GM12872 (cell line): Measurements from ENCODE around the gene AGAP1.

Source experiments
- CTCF ChIP-seq: IDR thresholded peaks from 3 replicates; pipeline ENCODE4 v1.5.1; 2011; ENCODE audit warnings: low read depth, mild to moderate bottlenecking, low read length, moderate library complexity; ENCODE audit not compliant: insufficient read depth

Gene AGAP1

DNA sequence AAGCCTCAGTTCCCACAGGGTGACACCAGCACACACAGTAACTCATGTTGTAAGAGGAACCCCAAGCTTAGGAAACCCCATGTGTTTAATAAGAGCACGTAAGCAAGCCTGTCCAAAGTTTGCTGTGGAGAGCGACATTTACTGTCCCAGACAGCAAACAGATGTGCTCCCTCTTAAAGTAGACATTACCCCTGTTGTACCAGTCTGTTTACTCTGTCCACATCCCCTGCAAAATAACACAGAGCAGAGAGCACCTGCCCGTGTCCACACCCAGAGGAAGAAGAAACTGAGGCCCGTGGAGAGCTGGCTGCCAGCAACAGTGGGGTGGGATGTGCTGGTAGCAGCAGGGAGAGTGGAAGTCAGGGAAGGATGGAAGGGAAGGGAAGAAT is 430.8 kb downstream of the AGAP1 start:
- TF ChIP-seq CTCF: no peak

DNA sequence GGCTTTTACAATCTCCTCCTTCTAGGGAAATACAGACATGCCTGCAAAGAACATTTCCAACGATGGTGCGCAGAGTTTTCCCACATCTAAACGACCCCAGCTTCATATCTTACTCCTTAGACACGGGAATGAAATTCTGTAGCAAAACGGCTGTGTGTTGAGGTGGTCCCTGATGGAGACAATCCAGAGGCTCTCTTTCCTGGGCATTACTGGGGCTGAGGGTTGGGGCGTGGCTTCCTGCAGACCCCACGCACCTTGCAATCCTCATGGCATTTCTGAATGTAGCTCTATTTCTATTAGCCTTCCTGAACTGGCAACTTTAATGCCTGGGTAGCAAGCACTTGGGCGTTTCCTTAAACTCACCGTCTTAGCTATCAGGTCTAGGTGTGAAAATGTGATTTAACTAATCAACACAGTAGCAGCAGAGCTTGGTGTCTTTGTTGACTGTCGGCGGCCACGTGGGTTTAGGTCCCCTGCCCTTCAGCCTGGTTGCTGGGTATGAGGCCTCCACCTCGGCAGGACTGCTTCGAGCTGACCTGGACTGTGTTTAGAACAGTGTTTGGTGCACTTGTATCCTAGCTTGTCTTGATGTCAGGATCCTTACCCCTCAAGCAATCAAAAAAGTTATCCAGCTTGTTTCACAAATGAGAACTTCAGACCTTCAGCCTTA is 431.5 kb downstream of the AGAP1 start:
- TF ChIP-seq CTCF: no peak

GRCh38 chr2:235926229-235926628 is 432.4 kb downstream of the AGAP1 start:
- TF ChIP-seq CTCF: no peak

- no peak for TF ChIP-seq CTCF
These were observed 435.0 kb downstream of the AGAP1 start for GRCh38 chr2:235928751-235929370.

DNA sequence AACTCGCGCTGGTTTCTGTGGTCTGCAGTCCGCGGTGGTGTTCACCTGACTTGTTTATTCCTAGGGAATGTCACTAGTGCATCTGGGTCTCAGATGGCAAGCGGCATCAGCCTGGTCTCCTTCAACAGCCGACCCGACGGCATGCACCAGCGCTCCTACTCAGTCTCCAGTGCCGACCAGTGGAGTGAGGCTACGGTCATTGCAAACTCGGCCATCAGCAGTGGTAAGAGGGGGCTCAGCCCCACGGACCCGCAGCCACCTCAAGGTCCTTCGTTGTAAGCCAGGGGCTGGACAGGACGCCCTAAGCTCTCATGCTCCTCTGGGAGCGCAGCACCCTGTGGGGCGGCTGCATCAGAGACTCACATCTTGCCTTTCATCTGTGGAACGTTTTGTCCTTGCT is 436.9 kb downstream of the AGAP1 start:
- TF ChIP-seq CTCF: no peak

GRCh38 chr2:235931676-235932075 is 437.8 kb downstream of the AGAP1 start:
- no peak for TF ChIP-seq CTCF

GRCh38 chr2:235934059-235934773 is 440.4 kb downstream of the AGAP1 start:
- TF ChIP-seq CTCF: no peak
